Measurements from ENCODE around the gene SDHD. TPM values are rescaled to one million over a fixed set of nuclear protein-coding genes. Genes with fewer than 3 reads are reported as not detected.

Gene SDHD
- total RNA-seq, 2 experiments from 2014 or later = 24.8 to 29.4 TPM

DNA sequence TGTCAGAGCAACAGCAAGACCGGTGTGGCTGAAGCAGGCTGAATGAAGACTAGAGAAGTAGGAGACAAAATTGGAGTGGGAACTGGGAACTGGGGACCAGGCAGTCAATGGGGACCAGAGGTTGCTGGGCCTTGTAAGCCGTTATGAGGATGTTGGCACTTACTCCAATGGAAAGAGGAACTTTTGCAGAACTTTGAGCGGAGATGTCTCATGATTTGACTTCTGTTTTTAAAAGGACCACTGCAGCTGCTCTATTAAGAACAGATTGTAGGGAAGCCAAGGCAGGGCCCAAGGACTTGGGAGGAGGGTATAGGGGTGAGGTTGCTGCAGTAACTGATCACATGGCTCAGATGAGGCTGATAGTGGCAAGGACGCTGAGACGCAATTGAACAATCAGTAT lies 43.0 kb downstream of the SDHD start:
- Mint-ChIP-seq H3K4me3 (no peak overlapping the region), H3K36me3 (ENCODE audit: low read depth) (no peaks in the 10 kb centered on the region), H3K27ac (no peak overlapping the region), H3K27me3 (no peaks in the 10 kb centered on the region), H3K9me3 (no peaks in the 10 kb centered on the region), H3K4me1 (ENCODE audit: low read depth) (no peaks in the 10 kb centered on the region)
- Histone ChIP-seq H3K36me3 (ENCODE audit: insufficient read depth, low read length) (no peaks in the 10 kb centered on the region), H3K9me3 (ENCODE audit: control insufficient read depth in 1 of 2, insufficient read depth in 1 of 2, low read length in 2 of 2) (no peaks in the 10 kb centered on the region), H3K27me3 (ENCODE audit: control insufficient read depth in 1 of 2, insufficient read depth in 2 of 2, low read length in 2 of 2) (no peaks in the 10 kb centered on the region), H3K27ac (ENCODE audit: low read depth in 1 of 2, low read length in 2 of 2) (no peak overlapping the region), H3K4me1 (ENCODE audit: insufficient read depth, low read length) (no peaks in the 10 kb centered on the region), H3K4me3 (ENCODE audit: low read length) (no peak overlapping the region)
- POLR2A ChIA-PET = no interaction called here
- TF ChIP-seq, protein P1, sequence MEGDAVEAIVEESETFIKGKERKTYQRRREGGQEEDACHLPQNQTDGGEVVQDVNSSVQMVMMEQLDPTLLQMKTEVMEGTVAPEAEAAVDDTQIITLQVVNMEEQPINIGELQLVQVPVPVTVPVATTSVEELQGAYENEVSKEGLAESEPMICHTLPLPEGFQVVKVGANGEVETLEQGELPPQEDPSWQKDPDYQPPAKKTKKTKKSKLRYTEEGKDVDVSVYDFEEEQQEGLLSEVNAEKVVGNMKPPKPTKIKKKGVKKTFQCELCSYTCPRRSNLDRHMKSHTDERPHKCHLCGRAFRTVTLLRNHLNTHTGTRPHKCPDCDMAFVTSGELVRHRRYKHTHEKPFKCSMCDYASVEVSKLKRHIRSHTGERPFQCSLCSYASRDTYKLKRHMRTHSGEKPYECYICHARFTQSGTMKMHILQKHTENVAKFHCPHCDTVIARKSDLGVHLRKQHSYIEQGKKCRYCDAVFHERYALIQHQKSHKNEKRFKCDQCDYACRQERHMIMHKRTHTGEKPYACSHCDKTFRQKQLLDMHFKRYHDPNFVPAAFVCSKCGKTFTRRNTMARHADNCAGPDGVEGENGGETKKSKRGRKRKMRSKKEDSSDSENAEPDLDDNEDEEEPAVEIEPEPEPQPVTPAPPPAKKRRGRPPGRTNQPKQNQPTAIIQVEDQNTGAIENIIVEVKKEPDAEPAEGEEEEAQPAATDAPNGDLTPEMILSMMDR (IDR thresholded peaks at IDR 0.05) = no peak
- intact Hi-C loops (cut with DNase I, micrococcal nuclease) = no loop called here
- CTCF ChIA-PET = no interaction called here
- ATAC-seq (ENCODE audit: poor library complexity) (no peak), DNase-seq (peak in 2 of 14 experiments; percentile 33 to 34)

DNA sequence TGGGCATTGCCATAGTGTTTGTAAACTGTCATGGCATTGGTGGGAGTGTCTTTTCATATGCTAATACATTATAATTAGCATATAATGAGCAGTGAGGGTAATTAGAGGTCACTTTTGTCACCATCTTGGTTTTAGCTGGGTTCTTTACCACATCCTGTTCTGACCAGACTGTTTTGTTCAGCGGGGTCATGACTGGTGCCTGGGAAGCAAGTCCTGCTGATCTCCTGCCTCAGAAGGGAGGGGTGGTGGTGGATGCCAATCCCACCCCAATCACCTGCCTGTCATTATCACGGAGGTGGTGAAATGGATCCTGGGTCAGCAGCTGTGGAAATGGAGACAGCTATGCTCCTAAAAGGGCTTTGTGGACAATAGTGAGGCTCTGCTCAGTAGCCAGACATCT lies 46.1 kb downstream of the SDHD start:
- Histone ChIP-seq H3K4me1 (ENCODE audit: insufficient read depth, low read length) (no peaks in the 10 kb centered on the region), H3K4me3 (ENCODE audit: low read length) (no peak overlapping the region), H3K36me3 (ENCODE audit: insufficient read depth, low read length) (no peaks in the 10 kb centered on the region), H3K27me3 (ENCODE audit: control insufficient read depth in 1 of 2, insufficient read depth in 2 of 2, low read length in 2 of 2) (no peaks in the 10 kb centered on the region), H3K27ac (ENCODE audit: low read depth in 1 of 2, low read length in 2 of 2) (no peak overlapping the region), H3K9me3 (ENCODE audit: control insufficient read depth in 1 of 2, insufficient read depth in 1 of 2, low read length in 2 of 2) (no peaks in the 10 kb centered on the region)
- POLR2A ChIA-PET = no interaction called here
- intact Hi-C loops (cut with DNase I, micrococcal nuclease) = no loop called here
- Mint-ChIP-seq H3K36me3 (ENCODE audit: low read depth) (no peaks in the 10 kb centered on the region), H3K27me3 (no peaks in the 10 kb centered on the region), H3K9me3 (no peaks in the 10 kb centered on the region), H3K4me3 (no peak overlapping the region), H3K27ac (no peak overlapping the region), H3K4me1 (ENCODE audit: low read depth) (no peaks in the 10 kb centered on the region)
- CTCF ChIA-PET = no interaction called here
- ATAC-seq (ENCODE audit: poor library complexity) = no peak
- DNase-seq = no peak
- TF ChIP-seq, protein P1 (IDR thresholded peaks at IDR 0.05) = no peak

DNA sequence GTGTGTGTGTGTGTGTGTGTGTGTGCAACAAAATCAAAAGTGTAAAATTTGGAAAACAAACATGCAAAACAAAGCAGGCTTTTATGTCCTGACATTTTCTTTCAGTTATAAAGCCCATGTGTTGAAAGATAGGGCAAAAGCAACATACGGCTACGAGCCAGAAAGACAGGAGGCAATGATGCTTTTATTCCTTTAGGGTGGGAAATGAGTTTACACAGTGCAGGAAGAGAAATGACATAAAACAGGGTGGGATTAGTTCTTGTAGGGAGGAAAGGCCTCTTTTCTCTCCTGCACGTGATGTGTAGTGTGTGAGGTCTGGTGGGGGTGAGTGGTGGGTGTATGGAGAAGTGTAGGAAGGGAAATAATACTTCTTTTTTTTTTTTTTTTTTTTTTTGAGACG lies 47.8 kb downstream of the SDHD start:
- ATAC-seq (ENCODE audit: poor library complexity) = no peak
- no peaks in the 10 kb centered on the region for H3K27me3 Mint-ChIP-seq

More for the DNA sequence above, 47.8 kb downstream of the SDHD start:
- ChIA-PET POLR2A (interaction anchor here (0.8 kb wide), 1 partner anchor 419 kb away, joined by 4 read pairs; no protein-coding TSS in a partner anchor), CTCF (interaction anchor here (0.6 kb wide), 1 partner anchor 21 kb away, joined by 3 read pairs; no protein-coding TSS in a partner anchor)
- no peak for DNase-seq
- H3K4me3 Mint-ChIP-seq = no peak overlapping the region
- H3K4me1 Mint-ChIP-seq (ENCODE audit: low read depth) = no peaks in the 10 kb centered on the region
- H3K36me3 Mint-ChIP-seq (ENCODE audit: low read depth) = no peaks in the 10 kb centered on the region
- Histone ChIP-seq H3K36me3 (ENCODE audit: insufficient read depth, low read length) (no peaks in the 10 kb centered on the region), H3K4me3 (ENCODE audit: low read length) (no peak overlapping the region), H3K27ac (ENCODE audit: low read depth in 1 of 2, low read length in 2 of 2) (no peak overlapping the region), H3K9me3 (ENCODE audit: control insufficient read depth in 1 of 2, insufficient read depth in 1 of 2, low read length in 2 of 2) (no peaks in the 10 kb centered on the region), H3K27me3 (ENCODE audit: control insufficient read depth in 1 of 2, insufficient read depth in 2 of 2, low read length in 2 of 2) (no peaks in the 10 kb centered on the region), H3K4me1 (ENCODE audit: insufficient read depth, low read length) (no peaks in the 10 kb centered on the region)
- H3K9me3 Mint-ChIP-seq = no peaks in the 10 kb centered on the region
- intact Hi-C loops (cut with DNase I, micrococcal nuclease) = no loop called here
- H3K27ac Mint-ChIP-seq = no peak overlapping the region
- TF ChIP-seq, protein P1 (IDR thresholded peaks at IDR 0.05) = no peak
